SKM-1 (cell line): ENCODE measurements around the gene CDC7.

Experiments
- DNase-seq: peaks from one replicate; lab custom pipeline; 2025; ENCODE audit not compliant: unreplicated experiment; lab: John Stamatoyannopoulos, UW

CDC7 gene

DNA sequence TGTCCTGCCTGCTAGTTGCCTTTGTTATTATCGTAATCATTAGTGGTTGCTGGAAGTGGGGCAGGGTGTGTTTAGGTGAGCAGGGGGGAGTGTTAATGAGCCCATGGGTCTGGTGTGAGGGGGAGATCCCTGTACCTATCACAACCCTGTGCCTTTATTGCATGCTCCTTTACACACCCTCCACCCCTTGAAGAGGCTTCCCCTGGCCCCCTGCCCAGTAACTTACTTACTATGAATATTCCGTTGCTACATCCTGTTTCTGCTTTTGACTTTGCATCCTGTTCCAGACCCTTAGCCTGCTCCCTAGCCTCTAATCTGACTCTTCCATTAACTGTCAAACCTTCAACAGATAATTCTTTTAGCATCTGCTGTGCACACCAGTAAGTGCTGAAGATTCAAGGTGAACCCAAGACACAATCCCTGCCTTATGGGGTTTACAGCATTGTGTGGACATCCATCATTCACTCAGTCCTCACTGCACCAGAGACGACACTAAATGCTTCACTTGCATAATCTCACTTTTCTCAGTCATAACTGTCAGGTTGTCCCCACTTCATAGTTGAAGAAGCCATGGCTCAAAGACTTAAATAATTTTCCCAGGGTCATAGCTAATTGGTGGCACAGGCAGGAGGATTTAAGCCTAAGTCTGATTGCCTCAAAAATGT is 47.9 kb downstream of the CDC7 start:
- DNase-seq: no peak

DNA sequence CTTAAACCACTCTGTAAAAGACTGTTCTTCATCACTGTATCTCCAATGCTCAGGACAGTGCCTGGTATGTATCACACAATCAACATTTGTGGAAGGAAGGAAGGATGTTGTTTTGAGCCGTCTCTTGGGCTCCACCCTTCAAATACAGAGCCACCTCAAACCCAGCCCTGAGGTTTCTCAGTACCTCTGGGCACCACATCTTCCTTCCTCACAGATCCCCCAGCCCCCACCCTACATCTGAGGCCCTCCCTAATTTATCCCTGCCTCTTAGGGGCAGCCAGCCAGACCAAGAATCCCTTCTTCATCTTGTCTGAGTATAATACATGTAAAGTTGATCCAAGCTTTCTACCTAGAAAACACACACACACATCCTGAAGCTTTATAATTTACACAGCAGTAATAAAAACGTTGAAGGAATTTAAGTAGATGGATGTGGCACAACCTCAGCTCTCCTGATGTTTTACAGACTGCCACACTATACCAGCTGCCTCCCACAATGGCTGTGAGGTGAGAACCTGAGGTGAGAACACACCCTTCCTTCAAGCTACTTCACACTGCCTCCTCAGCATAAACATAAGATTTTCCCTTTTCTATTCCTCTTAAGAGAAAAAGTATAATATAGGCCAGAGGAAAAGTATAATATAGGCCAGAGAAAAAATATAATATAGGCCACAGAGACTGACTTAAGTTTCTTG is 48.5 kb downstream of the CDC7 start:
- no peak for DNase-seq

GRCh38 chr1:91550961-91551360 is 50.3 kb downstream of the CDC7 start:
- DNase-seq: no peak

- no peak for DNase-seq
These were observed 51.4 kb downstream of the CDC7 start for GRCh38 chr1:91552091-91552490.

DNA sequence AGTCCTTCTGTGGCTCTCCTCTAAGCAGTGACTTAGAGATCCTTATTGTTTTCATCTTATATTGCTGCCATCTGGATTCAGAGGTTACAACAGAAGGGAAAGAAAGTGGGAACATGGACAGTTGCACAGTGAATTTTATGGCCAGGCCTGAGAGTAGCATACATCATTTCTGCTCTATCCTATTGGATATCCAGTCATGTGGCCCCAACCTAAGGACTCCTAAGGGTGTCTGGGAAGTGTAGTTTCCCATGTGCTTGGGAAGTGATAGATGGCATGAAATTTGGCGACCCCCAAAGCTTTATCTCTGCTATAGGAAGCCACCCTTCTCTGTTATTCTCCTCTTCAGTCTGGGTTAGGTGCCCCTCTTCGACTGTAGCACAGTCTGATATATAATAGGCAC is 51.9 kb downstream of the CDC7 start:
- DNase-seq: no peak

DNA sequence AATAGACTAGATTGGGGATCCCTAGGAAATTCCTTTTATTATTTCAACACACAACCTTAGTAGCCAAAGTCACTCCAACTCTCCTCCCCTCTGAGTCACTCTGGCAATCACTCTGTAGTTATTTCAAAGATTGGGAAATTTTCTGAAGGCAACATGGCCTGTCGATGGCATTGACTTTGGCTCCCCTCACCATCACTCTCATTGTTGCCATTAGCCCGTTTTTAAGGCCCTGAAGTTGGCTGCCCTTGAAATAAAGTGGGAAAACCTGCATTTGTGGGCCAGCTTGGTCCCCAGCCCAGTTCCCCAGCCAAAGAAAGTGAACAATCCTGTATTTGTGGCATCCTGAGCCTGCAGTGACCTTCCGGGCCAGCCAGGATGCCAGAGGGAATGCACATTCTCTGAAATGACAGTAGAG is 52.5 kb downstream of the CDC7 start:
- no peak for DNase-seq

GRCh38 chr1:91555074-91555730 is 54.6 kb downstream of the CDC7 start:
- no peak for DNase-seq

DNA sequence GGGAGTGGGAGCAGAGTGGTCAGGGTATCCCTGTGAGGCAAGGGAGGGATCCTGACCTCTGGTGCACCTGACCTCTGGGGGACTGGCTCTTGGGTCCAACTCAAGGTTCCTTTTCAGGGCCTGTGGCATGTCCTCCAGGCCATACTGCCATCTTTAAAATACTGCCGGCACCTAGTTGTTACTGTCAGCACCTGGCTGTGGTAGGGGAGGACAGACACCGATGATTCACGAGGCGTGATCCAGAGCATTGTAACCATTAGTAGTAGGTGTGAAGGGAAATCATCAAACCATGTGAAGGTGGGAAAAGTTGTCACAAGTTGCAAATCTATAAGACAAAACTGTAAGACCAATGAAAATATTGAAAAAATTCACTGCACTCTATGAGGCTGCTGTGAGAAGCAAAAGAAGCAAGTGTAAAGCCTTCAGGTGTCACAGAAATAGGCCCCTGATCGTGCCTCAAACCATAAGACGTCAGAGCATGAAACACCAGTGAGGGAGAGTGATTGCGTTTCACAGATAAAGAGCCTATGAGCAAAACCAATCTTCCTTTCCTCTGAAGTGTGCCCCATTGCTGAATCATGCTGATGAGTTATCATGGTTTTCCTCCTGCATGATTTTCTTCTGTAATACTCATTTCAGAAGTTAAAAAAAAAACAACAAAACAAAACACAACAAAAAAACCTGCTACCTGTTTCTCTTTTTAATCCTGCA is 55.3 kb downstream of the CDC7 start:
- no peak for DNase-seq

DNA sequence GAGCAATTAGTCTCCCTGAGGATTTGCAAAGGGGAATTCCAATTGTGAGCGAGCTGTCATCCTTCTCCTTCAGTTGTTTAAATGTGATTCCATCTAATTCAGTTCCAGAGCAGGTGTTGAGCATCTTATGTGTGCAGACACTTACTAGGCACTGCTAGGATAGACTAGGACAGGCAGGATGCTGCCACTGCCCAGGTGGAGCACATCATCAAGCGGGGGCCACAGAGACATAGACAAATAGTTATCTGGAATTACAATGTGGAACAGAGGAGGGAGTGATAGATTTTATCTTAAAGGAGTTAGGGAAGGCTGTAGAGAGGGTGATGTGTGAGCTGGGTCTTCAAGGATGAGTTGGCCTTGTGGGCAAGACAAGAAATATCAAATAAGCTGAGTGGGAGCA is 55.9 kb downstream of the CDC7 start:
- no peak for DNase-seq

DNA sequence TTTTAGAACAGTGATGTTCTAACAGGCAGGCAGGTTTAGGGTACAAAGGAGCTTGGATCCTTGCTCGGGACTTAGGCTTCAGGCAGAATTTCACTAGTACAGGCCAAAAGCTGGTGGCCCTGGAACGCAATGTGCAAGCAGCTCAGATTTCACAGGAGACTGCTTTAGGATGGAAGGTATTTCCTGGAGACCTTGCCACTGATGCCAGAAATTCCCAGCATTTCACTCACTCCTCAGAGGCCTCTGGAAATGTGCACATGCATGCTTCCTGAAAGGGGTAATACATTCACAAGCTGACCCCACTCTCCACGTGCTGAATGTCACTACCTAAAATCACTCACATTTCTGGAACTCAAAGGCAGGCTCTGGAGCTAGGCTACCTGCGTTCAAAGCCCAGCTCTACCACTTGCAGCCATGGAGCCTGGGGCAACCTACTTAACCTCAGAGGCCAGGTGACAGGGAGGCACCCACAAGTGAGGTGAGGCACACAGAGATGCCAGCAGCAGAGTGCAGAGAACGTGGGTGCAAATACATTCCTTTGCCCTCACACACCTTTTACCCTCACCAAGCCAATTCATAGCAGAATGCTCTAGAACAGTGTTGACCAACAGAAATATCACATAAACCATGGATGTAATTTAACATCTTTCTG is 56.5 kb downstream of the CDC7 start:
- DNase-seq: no peak

- no peak for DNase-seq
These were observed 57.2 kb downstream of the CDC7 start for GRCh38 chr1:91557826-91558225.

GRCh38 chr1:91559046-91559750 is 58.5 kb downstream of the CDC7 start:
- DNase-seq: no peak

- DNase-seq: no peak
These were observed 59.4 kb downstream of the CDC7 start for GRCh38 chr1:91559838-91560565.

- DNase-seq: no peak
These were observed 64.4 kb downstream of the CDC7 start for GRCh38 chr1:91564888-91565701.

- no peak for DNase-seq
These were observed 66.9 kb downstream of the CDC7 start for GRCh38 chr1:91567583-91567982.

DNA sequence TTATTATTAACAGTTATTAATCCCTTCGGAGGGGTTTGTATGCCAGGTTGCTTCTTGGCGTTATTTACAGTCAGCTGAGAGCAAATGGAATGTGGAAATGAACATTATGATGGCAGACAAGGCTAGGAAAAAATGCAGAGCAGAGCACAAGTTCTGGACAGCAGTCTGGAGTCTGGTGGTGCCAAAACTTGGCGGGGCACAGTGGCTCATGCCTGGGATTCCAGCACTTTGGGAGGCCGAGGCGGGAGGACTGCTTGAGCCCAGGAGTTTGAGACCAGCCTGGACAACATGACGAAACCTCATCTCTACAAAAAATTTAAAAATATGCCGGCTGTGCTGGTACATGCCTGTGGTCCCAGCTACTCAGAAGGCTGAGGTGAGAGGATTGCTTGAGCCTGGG is 67.6 kb downstream of the CDC7 start:
- no peak for DNase-seq

DNA sequence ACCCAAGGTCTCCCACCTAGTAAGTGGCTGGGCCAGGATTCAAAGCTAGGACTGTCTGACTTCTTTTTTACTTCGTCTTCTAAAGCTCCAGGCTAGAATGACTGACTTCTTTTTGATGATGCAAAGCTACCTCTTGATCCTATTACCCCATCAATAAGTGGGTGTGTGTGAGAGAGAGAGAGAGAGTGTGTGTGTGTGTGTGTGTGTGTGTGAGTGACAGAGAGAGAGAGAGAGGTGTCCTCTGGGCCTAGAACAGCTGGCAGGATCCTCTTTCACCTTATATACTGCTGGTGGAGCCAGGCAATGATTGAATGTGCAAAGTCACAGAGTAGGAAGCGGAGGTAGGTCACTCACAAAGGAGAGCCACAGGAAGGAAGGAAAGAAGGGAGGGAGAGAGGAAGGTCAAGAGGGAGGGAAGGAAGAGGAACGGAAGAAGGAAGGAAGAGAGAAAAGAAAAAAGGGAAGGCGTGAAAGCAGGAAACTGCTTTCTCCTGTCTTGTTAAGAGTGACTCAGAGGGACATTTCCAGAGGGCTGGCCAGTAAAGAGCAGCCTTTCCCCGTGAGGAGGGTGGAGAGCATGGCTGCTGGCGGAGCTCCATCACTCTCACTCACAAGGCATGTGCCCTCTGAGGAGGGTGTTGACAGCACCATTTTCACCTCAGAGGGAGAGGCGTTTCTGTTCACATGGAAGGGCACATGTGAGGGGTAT is 68.9 kb downstream of the CDC7 start:
- no peak for DNase-seq

GRCh38 chr1:91570120-91570448 is 69.4 kb downstream of the CDC7 start:
- no peak for DNase-seq

DNA sequence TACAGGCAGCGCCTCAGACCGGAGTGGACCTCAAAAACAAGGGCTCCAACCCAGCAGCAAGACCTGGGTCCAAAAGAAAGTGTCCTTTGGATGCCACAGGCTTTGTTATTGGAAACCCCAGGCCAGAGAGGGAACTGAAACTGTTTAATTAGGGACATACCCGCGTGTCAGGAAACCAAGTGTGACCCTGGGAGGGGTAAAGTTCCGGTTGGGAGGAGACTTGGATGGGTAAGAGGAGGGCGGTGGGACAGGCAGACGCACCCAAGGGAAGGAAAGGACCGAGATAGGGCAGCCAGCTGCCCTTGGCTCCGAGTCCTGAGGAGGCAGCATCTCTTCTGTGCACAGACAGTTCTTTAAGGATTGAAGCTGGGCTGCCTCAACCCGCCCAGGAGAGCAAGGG is 71.4 kb downstream of the CDC7 start:
- DNase-seq: no peak
